Measurements from ENCODE around the gene DNAJC12.
"Not testable (repeated sequence)": the region's sequence is repeated elsewhere in the genome, so short reads cannot be mapped to it uniquely, and the experiment has no call there.

The DNAJC12 gene

GRCh38 chr10:67839511-67839910 is 1.5 kb upstream of the DNAJC12 start:
- not testable (repeated sequence) for DNase-seq

GRCh38 chr10:67836972-67837371 is 1.0 kb downstream of the DNAJC12 start:
- no peak for DNase-seq

GRCh38 chr10:67836488-67836887 is 1.5 kb downstream of the DNAJC12 start:
- DNase-seq = no peak

- not testable (repeated sequence) for DNase-seq
These were observed 2.2 kb downstream of the DNAJC12 start for GRCh38 chr10:67835541-67836394.

- DNase-seq = no peak
These were observed 3.6 kb downstream of the DNAJC12 start for GRCh38 chr10:67834375-67834774.

GRCh38 chr10:67827811-67828210 is 10.2 kb downstream of the DNAJC12 start:
- DNase-seq = no peak

- no peak for DNase-seq
These were observed 18.2 kb downstream of the DNAJC12 start for GRCh38 chr10:67819768-67820204.

- DNase-seq = no peak
These were observed 19.7 kb downstream of the DNAJC12 start for GRCh38 chr10:67818323-67818722.

GRCh38 chr10:67816719-67817118 is 21.3 kb downstream of the DNAJC12 start:
- DNase-seq = no peak

- DNase-seq = no peak
These were observed 22.4 kb downstream of the DNAJC12 start for GRCh38 chr10:67815571-67816059.

GRCh38 chr10:67812007-67812406 is 26.0 kb downstream of the DNAJC12 start:
- no peak for DNase-seq

- DNase-seq = no peak
These were observed 28.9 kb downstream of the DNAJC12 start for GRCh38 chr10:67809107-67809506.

GRCh38 chr10:67808704-67809103 is 29.3 kb downstream of the DNAJC12 start:
- DNase-seq = no peak

GRCh38 chr10:67807855-67808456 is 30.0 kb downstream of the DNAJC12 start:
- DNase-seq = no peak

GRCh38 chr10:67804395-67804678 is 33.7 kb downstream of the DNAJC12 start:
- no peak for DNase-seq

GRCh38 chr10:67803588-67804394 is 34.2 kb downstream of the DNAJC12 start:
- DNase-seq = no peak

- no peak for DNase-seq
These were observed 35.0 kb downstream of the DNAJC12 start for GRCh38 chr10:67802767-67803538.

- no peak for DNase-seq
These were observed 36.9 kb downstream of the DNAJC12 start for GRCh38 chr10:67801118-67801517.

- DNase-seq = no peak
These were observed 43.0 kb downstream of the DNAJC12 start for GRCh38 chr10:67794909-67795460.

- DNase-seq = no peak
These were observed 43.7 kb downstream of the DNAJC12 start for GRCh38 chr10:67794256-67794655.

GRCh38 chr10:67793313-67793712 is 44.7 kb downstream of the DNAJC12 start:
- no peak for DNase-seq

- DNase-seq = no peak
These were observed 45.3 kb downstream of the DNAJC12 start for GRCh38 chr10:67792653-67793052.

Measured in CD4-positive, alpha-beta T cell treated with Interleukin-6 for 4 hours (primary cell).